ENCODE results near the gene MLPH.

Gene MLPH, protein sequence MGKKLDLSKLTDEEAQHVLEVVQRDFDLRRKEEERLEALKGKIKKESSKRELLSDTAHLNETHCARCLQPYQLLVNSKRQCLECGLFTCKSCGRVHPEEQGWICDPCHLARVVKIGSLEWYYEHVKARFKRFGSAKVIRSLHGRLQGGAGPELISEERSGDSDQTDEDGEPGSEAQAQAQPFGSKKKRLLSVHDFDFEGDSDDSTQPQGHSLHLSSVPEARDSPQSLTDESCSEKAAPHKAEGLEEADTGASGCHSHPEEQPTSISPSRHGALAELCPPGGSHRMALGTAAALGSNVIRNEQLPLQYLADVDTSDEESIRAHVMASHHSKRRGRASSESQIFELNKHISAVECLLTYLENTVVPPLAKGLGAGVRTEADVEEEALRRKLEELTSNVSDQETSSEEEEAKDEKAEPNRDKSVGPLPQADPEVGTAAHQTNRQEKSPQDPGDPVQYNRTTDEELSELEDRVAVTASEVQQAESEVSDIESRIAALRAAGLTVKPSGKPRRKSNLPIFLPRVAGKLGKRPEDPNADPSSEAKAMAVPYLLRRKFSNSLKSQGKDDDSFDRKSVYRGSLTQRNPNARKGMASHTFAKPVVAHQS

DNA sequence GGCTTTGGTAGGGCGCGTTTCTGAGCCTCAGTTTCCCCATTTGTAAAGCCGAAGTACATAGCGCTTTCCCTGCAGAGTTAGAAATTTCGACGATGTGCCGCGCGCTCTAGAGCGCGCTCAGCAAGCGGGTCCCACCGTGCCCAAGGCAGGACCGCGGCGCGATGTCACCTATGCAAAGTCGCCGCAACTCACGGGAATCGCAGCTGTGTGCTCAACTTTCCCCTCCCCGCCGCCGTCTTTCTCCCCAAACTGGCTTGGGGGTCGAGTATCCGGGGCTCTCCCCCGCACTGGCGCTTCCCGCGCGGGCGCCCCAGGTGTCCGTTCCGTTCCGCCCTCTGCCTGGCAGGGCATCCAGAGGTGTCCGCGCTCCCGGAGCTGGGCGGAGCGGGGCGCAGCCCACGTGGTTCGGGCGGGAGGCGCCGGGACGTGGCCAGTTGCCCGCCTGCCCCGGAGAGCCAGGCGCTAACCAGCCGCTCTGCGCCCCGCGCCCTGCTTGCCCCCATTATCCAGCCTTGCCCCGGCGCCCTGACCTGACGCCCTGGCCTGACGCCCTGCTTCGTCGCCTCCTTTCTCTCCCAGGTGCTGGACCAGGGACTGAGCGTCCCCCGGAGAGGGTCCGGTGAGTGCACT lies at the start of gene MLPH:
Gene MLPH (plus strand): TSS at position 433 of the 630 bp plus-strand sequence. CDS start 6,176 bp downstream, outside the sequence.
- DNase-seq: no peak

DNA sequence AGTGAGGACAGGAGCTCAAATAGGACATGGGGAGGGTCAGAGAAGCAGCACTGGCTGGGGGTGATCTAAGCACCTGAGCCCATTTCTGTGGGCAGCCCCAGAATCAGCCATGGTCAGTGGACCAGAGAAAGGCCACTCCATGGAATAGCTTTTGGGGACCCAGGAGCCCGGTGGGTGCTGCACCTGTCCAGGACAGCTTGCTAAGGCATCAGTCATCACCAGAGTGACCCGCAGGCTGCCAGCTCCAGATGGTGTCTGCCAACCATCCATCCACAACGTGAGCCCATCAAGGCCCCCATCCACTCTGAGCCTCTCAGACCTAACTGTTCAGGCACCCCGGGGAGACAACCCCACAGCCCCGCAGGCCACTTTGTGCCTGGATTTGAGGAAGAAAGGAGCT lies 49.5 kb upstream of the MLPH start:
- DNase-seq: no peak

DNA sequence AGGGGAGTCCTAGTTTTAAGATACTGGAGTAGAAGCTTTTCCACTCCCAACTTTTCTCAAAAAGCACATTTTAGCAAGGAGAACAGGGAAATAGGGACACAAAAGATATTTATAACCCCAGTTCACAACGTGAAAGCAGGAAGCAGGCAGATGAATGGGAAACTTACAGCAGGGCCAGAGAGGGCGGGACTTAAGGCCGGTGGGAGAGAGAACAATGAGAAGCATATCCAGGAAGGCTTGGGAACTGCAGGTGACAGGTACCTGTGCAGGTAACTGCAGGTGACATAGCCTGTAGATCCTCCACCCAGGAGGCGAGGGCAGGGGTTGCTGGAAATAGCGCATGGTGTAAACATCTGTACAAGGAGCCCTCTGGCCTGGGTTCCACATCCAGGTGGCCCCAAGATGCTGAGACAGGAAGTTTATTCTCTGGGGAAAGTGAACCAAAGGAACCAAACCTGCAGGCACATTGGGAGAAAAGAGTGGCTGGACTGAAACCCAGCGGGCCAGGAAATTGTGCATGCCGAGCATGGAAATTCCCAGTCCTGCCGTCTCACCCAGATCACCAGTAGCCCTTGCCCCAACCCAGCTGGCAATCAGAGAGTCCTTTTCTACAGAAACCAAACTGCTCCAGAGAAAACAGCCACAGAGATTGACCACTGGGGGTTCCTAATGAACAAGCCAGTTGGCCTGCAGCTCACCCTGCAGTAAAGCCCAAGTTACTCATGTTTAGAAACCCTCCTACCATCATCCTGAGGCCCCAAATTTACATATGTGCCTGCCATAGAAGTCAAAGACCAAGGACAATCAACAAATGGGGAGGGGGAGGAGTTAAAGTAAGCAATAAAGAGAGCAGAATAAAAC lies 48.7 kb upstream of the MLPH start:
- no peak for DNase-seq

DNA sequence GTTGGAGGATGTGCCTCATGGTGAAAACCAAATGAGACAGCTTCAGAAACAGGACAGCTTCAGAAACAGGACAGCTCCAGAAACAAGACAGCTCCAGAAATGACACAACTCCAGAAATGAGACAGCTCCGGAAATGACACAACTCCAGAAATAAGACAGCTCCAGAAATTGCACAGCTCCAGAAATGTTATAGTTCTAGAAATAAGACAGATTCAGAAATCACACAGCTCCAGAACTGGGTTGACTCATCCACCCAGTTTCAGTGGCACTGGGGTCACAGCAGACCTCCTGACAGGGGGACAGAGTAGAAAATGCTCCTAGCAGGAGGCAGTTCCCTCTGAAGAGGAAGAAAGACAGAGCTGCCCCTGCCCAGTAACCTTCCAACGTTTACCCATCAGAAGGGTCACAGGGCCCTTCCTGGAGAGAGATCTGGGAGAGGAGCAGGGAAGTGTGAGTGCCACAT lies 46.2 kb upstream of the MLPH start:
- no peak for DNase-seq

DNA sequence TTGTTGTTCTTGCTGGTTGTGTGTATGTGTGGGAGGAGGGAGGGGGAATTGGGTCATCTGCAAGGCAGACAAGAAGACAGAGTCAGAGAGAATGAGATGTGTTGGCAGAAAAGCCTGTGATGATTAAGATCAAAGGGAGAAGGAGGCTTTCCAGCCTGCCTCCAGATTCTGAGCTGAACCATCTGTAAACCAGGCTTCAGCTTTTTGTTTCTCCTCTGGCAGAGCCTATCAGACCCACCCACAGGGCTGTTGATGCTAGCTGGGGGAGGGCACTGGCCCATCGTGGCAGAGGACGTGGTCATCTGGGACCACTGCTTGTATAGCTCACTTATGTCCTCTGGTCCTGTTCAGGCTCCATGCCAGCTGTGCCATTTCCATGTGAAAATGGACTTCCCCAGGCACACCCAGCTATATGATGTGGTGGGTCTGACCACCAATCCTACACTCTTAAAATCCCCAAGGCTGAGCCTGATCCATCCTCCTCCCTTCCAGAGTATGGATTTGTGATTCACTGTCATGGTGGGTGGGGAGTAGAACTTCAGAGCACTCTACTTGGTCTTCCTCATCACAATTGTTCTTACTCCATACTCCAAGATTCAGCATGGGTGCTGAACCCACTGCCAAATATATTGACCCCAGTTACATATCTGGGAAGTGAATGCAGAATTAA lies 45.3 kb upstream of the MLPH start:
- no peak for DNase-seq

DNA sequence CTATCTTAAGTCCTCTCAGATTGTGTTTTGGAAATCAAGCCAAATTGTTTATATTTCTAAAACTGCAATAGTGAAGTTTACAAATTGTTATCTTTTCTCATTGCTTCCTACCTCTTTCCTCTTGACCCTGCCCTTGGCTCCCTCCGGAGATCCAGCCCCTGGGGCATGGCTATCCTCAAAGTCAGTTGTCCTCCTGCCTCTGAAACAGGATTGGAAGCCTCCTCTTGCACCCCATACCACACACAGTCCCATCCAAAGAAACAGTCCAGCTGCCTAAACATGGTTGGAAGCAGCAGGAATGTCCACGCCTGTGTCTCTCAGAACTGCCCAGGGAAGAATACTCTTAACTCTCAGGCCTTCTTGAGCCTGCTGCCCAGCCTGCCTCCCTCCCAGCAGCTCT lies 43.0 kb upstream of the MLPH start:
- DNase-seq: no peak

DNA sequence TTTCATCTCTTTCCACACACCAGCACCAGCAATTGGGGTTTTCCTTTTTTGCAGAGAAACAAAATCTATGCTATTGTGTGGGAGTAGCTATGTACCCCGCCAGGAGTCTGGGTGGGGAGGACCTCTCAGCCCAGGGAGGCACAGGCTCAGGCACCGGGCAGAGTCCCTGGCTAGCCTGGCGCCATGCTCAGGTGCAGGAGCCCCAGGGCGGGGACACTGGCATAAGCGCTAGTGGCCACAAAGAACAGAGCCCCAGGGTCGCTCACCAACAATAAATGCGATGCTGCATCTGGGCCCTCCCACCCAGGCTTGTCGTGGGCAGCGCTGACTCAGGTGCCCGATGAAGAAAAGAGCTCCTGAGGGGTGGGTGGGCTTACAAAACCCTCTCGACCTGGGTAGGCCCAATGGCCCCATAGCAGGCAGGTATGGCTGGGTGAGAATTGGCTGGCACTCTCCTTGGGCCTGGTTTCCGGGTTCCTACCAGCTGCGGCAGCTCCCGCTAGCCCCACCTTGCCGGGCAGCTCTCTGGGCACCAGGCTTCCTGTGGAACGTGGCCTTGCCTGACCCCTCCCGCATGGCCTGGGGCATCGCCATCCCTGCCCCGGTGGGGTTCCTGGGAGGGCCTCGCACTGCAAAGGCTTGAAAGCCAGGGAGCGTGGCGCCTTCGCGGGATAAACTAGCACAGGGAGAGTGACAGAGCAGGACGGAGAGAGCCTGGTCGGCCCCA lies 41.3 kb upstream of the MLPH start:
- DNase-seq: no peak

DNA sequence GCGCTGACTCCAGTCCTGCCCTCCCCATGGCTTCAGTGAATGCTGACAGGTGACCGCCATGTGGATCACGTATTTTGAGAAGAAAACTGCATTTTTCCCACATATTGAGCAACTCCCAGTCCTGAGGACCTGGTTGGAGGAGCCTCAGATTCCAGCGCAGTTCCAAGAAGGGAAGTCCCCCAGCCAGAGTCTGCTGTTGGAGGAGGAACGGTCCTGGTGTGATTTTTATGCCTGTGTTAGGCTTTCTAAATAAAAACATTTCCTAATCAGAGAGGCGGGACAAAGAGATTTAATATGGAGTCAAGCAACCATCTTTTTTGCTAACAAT lies 40.7 kb upstream of the MLPH start:
- DNase-seq: no peak

DNA sequence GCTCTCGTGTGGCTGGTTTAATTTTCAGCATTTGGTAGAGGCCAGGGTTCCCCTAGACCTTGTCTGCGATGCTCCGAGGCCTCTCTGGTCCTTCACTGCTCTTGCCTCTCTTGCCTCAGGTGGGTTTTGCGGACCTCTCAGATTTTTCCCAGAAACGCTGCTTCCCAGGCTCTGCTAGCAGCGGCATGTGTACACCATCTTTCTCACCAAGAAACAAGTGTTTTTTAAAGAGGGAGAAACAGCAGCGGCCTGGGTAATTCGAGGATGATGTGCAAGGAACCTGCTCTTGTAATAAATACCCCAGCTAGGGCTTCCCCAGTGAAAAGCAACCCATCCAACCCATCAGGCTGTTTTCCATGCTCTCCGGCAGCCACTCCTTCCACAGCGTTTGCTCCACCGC lies 39.6 kb upstream of the MLPH start:
- DNase-seq: no peak

DNA sequence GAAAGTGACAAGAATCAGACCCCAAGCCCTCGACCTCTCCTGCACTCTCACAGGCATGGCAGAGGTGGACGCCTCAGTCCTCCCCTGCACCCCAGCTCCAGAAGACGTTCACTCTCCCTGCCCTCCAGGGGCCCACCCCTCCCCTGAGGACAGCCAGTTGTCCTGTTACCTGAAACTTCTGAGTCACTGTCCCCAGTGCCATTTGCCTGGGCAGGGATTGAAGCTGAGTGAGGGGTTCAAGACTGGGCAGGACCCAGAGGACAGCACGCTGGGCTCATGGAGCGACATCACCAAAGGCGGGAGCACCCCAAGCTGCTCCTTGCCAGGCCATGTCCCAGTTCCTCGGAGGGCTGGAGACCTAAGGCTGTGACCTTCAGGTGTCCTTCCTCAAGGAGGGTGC lies 38.9 kb upstream of the MLPH start:
- no peak for DNase-seq

DNA sequence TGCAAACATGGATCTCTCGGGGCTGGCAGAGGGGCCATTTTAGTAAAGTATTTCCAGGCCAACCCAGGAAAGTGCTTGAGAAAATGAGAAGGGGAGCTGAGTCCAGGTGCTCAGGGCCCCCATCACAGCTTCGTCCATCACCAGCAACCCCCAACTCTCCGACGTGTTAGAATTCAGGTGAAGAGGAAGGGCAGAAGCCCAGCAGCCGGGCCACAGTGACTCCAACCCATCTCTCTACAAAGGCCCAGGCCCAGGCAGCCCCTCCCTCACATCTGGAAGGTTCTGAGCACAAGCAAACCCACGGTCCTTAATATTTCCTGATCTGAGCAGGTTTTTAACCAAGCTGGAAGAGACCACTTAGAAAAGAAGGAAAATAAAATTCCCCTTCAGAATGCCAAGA lies 38.4 kb upstream of the MLPH start:
- DNase-seq: no peak

DNA sequence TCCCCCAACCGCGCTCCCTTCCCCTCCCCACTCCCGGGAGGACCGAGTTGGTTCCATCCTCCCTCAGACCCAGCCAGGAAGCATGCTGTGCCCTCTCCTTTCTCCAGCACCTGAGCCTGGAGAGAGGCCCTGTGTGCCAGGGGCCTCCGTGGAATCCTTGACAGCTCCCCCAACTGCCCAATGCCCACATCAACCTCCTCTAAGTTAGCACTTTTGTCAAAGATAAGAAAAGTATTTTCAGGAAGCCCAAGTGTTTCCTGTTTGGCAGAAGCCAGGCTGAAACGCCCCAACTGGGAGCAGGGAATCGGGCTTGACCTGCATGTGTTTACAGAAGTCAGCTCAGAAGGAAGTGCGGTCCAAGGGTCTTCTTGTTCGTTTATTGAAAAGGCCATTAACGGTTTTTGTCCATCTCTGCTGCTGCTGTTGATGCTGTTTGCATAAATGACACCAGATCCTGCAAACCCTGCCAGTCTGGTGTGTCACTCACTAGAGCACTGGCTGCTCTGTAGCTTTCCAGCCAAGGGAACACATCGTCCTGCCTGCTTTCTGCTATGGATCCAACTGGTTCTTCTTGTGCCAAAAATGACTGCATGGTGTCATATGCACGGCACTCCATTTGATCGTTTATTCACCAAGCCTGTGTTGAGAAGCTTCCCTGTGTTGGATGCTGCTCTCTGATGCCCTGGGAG lies 37.7 kb upstream of the MLPH start:
- no peak for DNase-seq

DNA sequence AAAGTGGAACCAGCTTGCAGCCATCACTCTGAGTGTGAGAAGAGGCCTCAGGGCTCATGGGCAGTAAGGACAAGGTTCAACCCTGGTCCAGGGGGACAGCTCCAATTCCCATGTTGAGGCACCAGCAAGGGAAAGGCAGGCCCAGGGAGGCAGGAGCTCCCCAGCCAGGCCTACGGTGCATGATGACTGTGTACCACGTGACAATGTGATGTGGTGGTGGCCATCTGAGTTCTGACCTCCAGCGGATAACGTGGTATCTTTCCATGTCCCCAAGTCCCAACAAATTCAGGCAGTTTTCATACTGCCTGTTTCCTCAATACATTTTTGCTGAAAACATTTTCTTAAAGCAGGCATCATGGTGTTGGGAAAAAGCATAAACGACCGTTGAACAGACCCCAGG lies 36.9 kb upstream of the MLPH start:
- no peak for DNase-seq

DNA sequence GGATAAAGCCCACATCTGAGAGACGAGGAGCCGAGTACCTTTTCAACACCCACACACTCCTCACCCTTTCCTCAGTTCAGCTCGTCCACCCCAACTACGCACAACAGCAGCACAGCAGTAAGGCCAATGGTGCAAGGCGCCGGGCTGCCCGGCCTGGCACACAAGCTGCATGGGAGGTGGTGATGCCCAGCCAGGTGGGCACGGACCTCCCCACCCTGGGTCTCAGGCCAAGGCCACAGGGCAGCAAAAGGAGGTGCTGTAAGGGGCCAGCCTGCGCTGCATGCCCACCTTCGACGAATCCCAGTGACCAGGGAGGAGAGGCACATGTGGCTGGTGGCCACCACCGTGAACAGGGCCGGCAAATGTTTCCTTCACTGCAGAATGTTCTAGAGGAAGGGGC lies 36.5 kb upstream of the MLPH start:
- DNase-seq: no peak

DNA sequence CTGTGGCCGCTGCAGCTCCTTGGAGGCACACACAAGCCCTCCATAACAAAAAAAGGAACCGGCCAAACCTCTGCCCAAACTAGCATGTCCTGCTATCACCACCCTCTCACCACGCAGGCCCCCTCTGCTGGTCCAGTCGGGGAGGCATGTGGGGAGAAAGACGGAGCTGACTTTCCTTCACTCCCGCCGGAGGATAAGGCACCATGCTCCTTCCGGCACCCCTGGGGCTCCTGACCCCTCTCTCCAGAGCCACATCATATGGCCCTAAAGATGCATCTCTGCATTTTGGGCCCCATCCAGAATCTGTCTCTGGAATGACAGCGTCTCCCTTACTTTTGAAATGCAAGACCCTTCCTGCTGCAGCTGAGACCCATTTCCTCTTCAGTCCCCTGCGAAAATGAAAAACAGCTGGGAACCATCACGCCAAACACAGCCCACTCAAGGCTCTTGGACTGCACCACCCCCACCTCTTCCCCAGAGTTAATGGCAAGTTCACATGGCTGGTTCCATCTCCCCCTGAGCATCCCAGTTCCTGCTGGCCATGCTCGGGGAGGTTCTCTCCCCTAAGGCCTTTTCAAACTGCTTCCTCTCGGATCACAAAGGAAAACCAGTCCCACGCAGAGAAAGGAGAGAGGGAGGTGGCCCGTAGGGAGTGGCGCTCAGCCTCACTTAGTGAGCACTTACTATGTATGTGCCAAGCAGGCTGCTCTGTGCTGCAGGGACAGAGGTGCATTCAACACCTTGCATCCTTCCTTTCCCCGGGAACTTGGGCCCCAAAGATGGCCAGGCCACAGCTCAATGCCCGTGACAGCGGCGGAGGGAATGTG lies 35.2 kb upstream of the MLPH start:
- no peak for DNase-seq

DNA sequence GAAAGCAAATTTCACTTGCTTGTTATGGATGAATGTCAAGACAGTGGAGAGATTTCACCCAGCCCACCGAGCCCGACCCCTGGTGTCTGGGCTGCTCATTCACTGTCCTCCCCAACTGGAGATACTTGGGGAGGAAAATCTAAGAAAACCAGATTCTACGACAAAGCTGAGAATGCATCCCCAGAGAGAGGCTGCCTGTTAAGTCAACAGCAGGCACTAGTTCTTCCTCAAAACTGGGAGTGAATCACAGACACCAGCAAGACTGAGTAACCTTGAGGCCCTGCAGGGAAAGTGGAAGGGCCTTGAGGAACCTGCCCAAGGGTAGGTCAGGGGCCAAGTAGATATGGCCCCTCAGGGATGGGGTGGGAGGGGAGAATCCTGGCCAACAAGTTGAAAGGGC lies 34.2 kb upstream of the MLPH start:
- no peak for DNase-seq

DNA sequence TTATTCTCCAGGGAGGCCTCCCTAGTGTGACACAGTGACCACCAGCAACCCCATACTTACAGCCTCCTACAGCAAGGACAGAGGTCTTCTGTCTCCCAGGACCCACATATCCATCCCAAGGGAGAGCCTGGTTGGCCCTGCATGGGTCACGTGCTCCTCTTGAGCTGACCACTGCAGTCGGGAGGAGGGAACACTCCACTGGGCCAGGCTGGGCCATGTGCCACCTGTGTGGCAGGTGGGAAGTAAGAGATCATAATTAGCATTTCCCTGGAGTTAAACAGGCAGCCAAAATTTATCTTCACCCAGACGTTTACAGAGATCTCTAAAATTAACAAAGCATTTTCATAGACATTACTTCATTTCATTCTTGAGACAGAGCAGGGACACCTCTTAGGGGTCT lies 33.4 kb upstream of the MLPH start:
- DNase-seq: no peak

DNA sequence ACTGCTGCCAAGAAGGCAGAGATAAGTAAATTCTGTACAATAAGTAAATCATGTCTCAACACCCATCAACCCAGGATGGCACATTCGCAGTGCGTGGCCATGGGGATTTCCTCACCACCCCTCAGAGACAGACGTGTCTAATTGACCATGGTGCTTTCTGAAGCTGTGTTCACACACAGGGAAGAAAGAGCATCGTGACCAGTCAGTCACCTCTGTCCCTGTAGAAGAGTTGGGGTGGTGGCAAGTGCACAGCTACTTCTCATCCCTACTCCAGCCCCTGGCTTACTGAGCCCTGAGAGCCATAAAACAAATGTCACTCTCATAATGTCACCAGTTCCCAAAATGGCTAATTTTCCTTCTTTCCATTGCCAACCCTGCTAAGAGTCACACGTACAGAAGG lies 31.3 kb upstream of the MLPH start:
- DNase-seq: no peak

DNA sequence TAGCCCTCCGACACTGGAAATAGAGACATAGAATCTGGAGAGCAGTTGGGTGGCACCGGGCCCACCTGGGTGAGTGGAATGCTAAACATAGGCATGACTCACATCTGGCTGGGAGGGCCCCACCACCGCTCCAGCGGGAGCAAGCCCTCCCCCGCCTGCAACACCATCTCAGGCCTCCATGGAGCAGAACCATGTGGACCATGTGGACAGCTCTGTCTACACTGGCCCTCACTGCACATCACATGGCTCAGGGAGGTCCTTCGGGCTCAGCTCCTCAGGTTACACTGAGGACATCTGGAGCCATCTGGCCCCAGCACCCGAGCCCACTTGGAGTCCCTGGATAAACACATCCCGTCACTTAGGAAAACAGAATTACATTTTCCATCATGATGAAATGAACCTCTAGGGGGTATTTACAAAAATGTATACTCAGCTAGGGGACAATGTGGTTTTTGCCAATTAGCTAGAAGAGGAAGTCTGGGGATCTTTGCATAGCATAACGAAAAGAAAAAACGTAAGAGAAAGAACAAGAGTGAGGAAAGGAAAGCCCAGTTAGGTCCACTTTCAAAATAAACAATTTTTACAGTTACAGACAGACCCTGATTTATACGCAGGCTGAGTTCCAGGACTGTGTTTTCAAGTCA lies 30.7 kb upstream of the MLPH start:
- DNase-seq: peak; percentile 42

DNA sequence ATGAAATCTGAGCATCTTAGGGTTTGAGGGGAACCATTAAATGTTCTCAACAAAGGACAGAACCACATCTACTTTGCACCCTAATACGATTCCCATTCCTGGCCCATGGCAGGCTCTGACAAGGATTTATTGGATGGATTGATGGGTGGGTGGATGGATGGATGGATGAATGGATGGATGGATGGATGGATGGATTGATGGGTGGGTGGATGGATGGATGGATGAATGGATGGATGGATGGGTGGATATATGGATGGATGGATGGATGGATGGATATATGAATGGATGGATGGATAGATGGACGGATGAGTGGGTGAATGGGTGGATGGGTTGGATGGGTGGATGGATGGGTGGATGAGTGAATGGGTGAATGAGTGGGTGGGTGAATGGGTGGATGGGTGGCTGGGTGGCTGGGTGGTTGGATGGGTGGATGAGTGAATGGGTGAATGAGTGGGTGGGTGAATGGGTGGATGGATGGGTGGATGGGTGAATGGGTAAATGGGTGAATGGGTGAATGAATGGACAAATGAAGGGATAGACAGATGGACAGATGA lies 29.6 kb upstream of the MLPH start:
- DNase-seq: no peak
